IPS-15b (cell line): ENCODE results near the gene MMAB.

Experiments
- H3K27me3 ChIP-seq: one replicate; pipeline ENCODE4 v1.6.1; 2013; ENCODE audit warnings: low read length; ENCODE audit not compliant: control insufficient read depth, insufficient read depth
- H3K36me3 ChIP-seq: one replicate; pipeline ENCODE4 v1.6.1; 2013; ENCODE audit warnings: low read length; ENCODE audit not compliant: control insufficient read depth, insufficient read depth
- H3K4me1 ChIP-seq: one replicate; pipeline ENCODE4 v1.6.1; 2013; ENCODE audit warnings: mild to moderate bottlenecking, low read length; ENCODE audit not compliant: control insufficient read depth, insufficient read depth
- H3K4me3 ChIP-seq: one replicate; pipeline ENCODE4 v1.5.1; 2013; ENCODE audit warnings: low read depth, low read length
- H3K9ac ChIP-seq: one replicate; pipeline ENCODE4 v1.6.1; 2013; ENCODE audit warnings: low read depth, mild to moderate bottlenecking, low read length
- H3K9me3 ChIP-seq: one replicate; pipeline ENCODE4 v1.6.1; 2013; ENCODE audit warnings: mild to moderate bottlenecking, low read length; ENCODE audit not compliant: control insufficient read depth, insufficient read depth

Gene MMAB

DNA sequence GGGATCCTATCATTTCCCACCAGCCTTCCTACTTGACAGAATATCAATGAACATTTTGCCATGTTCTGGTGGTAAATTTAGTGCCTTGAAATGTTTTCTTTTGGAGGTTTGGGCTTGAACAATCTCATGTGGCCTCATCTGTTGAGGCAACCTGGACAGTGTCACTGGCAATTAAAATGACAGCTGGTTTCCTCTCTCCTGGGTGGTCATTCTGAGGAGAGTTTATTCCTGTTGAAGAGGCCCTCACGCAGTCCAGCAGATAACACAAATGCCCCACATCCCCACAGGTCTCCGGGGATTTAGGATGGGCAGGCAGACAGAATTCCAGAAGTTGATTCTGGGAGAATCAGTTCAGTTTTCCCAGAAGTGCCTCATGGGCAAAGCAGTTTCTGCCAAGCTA, 41.9 kb downstream of the MMAB start:
- Histone ChIP-seq H3K36me3 (no peaks in the 10 kb centered on the region), H3K4me1 (peaks cover 4% of the 10 kb centered on the region), H3K27me3 (no peaks in the 10 kb centered on the region), H3K9me3 (no peaks in the 10 kb centered on the region), H3K9ac (no peak overlapping the region), H3K4me3 (no peak overlapping the region)

GRCh38 chr12:109529691-109530640, 43.3 kb downstream of the MMAB start:
- Histone ChIP-seq H3K4me1 (peaks cover 4% of the 10 kb centered on the region), H3K4me3 (no peak overlapping the region), H3K36me3 (peaks cover 3% of the 10 kb centered on the region), H3K9ac (peak overlapping the region; percentile 37), H3K9me3 (no peaks in the 10 kb centered on the region), H3K27me3 (no peaks in the 10 kb centered on the region)

- Histone ChIP-seq H3K9me3 (no peaks in the 10 kb centered on the region), H3K36me3 (peaks cover 17% of the 10 kb centered on the region), H3K4me1 (peaks cover 4% of the 10 kb centered on the region), H3K9ac (no peak overlapping the region), H3K4me3 (no peak overlapping the region), H3K27me3 (no peaks in the 10 kb centered on the region)
These were observed 45.7 kb downstream of the MMAB start for GRCh38 chr12:109527489-109528123.

DNA sequence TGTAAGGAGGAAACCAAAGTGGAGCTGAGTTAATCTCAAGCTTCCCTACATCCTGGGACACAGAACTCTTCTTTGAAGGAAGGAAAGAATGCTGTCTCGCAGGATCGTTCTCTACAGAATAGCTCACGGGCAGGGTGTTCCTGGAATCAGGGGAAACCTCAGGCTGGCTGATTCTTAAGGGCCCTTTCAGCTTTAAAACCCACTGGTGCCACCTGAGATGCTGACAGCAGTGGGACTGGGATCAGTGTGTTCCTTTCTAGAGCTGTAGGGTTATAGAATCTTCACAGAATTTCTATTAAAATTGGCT, 48.1 kb downstream of the MMAB start:
- no peaks in the 10 kb centered on the region for H3K27me3 ChIP-seq
- H3K4me3 ChIP-seq, result no peak overlapping the region

DNA sequence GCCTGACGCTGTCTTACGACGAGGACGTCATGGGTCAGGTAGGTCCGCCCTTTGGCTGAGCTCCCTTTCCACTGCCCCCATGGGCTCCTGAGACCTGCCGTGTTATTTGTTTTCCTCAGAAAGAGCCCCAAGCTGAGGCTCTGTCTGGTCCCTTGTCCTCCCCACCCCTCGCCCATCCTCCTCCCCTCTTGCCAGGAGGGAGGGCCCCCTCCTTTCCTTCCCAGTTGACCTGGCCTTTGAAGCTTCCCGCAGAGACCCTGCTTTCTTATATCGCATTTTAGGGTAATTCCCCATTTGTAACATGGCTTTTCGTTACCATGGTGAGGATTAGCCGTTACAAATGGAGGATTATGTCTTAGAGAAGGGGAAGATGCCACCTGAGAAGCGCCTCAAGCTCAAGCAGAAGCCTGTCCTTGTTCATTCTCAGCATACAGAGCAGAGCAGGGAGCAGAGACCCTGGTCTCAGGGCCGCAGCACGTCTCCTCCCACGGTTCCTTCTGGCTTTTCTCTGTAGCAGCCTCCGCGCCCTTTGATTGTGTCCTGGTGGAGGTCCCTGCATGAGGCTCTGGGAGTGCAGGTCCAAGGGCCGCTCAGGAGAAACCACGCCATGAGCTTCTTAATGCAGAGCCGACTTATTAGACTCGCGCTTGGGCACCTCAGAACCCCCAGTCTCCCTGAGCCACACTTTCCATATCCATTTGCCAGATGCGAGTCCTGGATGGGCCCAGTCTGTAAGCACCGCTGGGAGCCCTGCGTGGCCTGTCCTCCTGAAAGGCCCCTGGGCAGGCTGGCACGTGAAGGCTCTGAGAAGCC, 48.6 kb downstream of the MMAB start:
- peaks cover 25% of the 10 kb centered on the region for H3K36me3 ChIP-seq
- H3K9me3 ChIP-seq, result no peaks in the 10 kb centered on the region
- H3K27me3 ChIP-seq, result no peaks in the 10 kb centered on the region
- peaks cover 2% of the 10 kb centered on the region for H3K4me1 ChIP-seq
- no peak overlapping the region for H3K9ac ChIP-seq
- H3K4me3 ChIP-seq, result no peak overlapping the region

More for the DNA sequence above, 48.1 kb downstream of the MMAB start:
- Histone ChIP-seq H3K9me3 (no peaks in the 10 kb centered on the region), H3K9ac (no peak overlapping the region), H3K4me1 (peaks cover 4% of the 10 kb centered on the region), H3K36me3 (peaks cover 25% of the 10 kb centered on the region)

DNA sequence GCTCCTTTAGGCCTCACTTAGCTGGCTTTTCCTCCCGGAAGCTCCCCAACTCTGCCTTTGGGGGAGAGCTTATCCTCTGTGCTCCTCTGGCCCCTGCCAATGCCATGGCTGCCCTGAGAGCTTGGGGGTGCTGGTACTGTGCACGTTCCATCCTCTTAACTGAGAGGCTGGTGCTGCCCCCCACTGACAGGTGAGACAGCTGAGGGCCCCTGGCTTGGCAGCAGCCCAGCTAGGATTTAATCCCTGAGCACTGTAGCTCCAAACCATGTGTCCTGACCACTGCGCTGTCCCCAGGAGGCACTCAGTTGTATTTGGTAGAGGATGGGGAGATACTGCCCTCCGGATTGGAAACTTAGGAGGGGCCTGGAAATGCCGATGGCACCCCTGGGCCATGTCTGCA, 49.8 kb downstream of the MMAB start:
- H3K36me3 ChIP-seq, result peaks cover 25% of the 10 kb centered on the region
- H3K4me3 ChIP-seq, result no peak overlapping the region
- H3K27me3 ChIP-seq, result no peaks in the 10 kb centered on the region
- no peak overlapping the region for H3K9ac ChIP-seq
- no peaks in the 10 kb centered on the region for H3K4me1 ChIP-seq
- no peaks in the 10 kb centered on the region for H3K9me3 ChIP-seq

DNA sequence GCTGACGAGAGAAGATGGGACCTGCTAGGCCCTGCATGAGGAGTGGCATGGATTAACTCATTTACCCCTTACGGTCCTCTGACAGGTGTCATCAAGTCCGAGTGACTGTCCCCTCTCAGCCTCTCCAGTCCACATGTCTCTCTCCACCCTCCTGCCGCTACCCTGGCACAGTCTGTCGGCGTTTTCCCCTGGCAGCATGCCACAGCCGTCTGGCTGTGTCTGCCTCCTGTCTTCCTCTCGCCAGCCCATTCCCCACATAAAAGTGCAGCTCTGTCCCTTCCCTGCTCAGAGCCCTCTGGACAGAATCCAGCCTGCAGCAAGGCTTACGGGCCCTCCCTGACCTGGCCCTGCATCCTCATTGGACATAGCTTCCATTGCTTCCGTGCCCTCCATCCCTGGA, 50.2 kb downstream of the MMAB start:
- Histone ChIP-seq H3K9me3 (no peaks in the 10 kb centered on the region), H3K9ac (no peak overlapping the region), H3K27me3 (no peaks in the 10 kb centered on the region), H3K4me1 (no peaks in the 10 kb centered on the region), H3K36me3 (peaks cover 25% of the 10 kb centered on the region), H3K4me3 (no peak overlapping the region)

DNA sequence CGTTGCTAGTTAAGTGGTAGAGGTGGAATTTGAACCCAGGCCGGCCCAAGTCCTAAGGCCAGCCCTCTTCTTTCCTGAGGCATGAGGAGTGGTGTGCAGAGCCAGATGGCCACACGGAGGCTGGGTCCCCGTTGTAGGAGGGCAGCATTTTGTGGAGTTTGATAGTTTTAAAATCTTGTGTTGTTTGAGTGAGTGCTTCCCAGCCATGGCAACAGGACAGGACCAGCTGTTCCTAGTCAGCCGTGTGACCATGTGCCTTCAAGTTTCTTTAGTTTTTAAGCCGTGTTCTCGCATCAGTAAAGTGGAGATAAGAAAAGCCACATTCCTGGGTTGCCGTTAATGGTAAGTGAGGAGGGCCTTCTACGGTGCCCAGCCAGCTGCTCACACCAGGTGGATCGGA, 51.5 kb downstream of the MMAB start:
- H3K9me3 ChIP-seq, result no peaks in the 10 kb centered on the region
- H3K36me3 ChIP-seq, result peaks cover 28% of the 10 kb centered on the region
- no peak overlapping the region for H3K4me3 ChIP-seq
- no peaks in the 10 kb centered on the region for H3K4me1 ChIP-seq
- H3K9ac ChIP-seq, result no peak overlapping the region
- H3K27me3 ChIP-seq, result no peaks in the 10 kb centered on the region

DNA sequence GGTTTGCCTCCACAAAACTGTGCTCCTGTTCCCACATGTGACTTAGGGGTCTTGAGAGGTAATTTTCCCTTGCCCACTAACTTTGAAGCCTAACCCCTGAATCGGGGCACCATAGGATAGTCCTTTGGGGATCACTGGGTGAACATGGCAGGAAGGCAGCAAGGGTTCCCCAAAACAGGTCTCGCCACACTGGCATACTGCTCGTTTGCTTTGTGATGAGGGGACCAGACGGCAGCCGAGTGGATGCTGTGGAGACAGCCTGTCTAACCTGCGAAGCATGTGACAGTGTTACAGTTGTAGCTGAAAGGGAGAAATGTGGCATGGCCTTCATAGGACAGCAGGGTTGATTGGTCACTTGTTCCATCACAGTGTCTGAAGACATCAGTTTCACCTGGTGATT, 53.5 kb downstream of the MMAB start:
- Histone ChIP-seq H3K36me3 (peaks cover 24% of the 10 kb centered on the region), H3K4me1 (no peaks in the 10 kb centered on the region), H3K4me3 (no peak overlapping the region), H3K9me3 (no peaks in the 10 kb centered on the region), H3K27me3 (no peaks in the 10 kb centered on the region), H3K9ac (no peak overlapping the region)

- Histone ChIP-seq H3K27me3 (no peaks in the 10 kb centered on the region), H3K9ac (no peak overlapping the region), H3K36me3 (peaks cover 20% of the 10 kb centered on the region), H3K4me1 (no peaks in the 10 kb centered on the region), H3K9me3 (no peaks in the 10 kb centered on the region), H3K4me3 (no peak overlapping the region)
These were observed 54.3 kb downstream of the MMAB start for GRCh38 chr12:109518820-109519665.

DNA sequence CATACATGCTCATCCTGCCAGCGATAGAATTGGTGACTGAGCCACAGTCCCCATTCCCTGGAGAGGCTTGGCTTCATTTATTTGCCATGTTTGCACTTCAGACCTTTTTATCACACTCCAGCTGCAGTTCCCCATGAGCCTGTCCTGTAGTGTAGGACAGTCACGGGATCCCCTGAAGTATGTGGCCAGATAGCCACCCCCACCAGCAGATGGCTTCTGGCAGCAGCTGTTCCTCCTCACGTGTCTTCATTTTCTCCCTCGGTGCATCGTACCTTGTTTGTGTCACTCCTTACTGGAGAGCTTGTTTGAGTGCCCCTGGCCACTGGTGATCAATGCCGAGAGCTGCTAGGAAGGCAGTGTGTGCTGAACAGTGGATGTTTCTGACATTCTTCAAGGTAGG, 55.7 kb downstream of the MMAB start:
- no peaks in the 10 kb centered on the region for H3K4me1 ChIP-seq
- H3K36me3 ChIP-seq, result peaks cover 11% of the 10 kb centered on the region
- no peak overlapping the region for H3K4me3 ChIP-seq
- no peak overlapping the region for H3K9ac ChIP-seq
- H3K9me3 ChIP-seq, result no peaks in the 10 kb centered on the region
- no peaks in the 10 kb centered on the region for H3K27me3 ChIP-seq
